Ammon's horn (tissue), 1 donor: ENCODE results near the gene BTBD7.
"Not testable (repeated sequence)": the region's sequence is repeated elsewhere in the genome, so short reads cannot be mapped to it uniquely, and the experiment has no call there.

Experiments
- DNase-seq: peaks from one replicate; pipeline ENCODE4 v3.0.0-alpha.2; 2016; ENCODE audit warnings: low spot score

The BTBD7 gene

GRCh38 chr14:93246534-93246933, 86.3 kb downstream of the BTBD7 start:
- DNase-seq = no peak

GRCh38 chr14:93245764-93246420, 86.9 kb downstream of the BTBD7 start:
- DNase-seq = no peak

- no peak for DNase-seq
These were observed 92.2 kb downstream of the BTBD7 start for GRCh38 chr14:93240678-93241000.

GRCh38 chr14:93239869-93240677, 92.8 kb downstream of the BTBD7 start:
- DNase-seq = no peak

- DNase-seq = no peak
These were observed 98.0 kb downstream of the BTBD7 start for GRCh38 chr14:93234798-93235197.

GRCh38 chr14:93233078-93233477, 99.8 kb downstream of the BTBD7 start:
- not testable (repeated sequence) for DNase-seq

- no peak for DNase-seq
These were observed 100.7 kb downstream of the BTBD7 start for GRCh38 chr14:93232159-93232558.

GRCh38 chr14:93231129-93231979, 101.5 kb downstream of the BTBD7 start:
- DNase-seq = peak; percentile 67

GRCh38 chr14:93230539-93230938, 102.3 kb downstream of the BTBD7 start:
- no peak for DNase-seq

GRCh38 chr14:93228550-93228949, 104.3 kb downstream of the BTBD7 start:
- DNase-seq = no peak

GRCh38 chr14:93223565-93223964, 109.3 kb downstream of the BTBD7 start:
- DNase-seq = no peak

GRCh38 chr14:93220509-93220908, 112.3 kb downstream of the BTBD7 start:
- no peak for DNase-seq

GRCh38 chr14:93219103-93219726, 113.6 kb downstream of the BTBD7 start:
- DNase-seq = peak; percentile 34

GRCh38 chr14:93214598-93214997, 118.2 kb downstream of the BTBD7 start:
- DNase-seq = no peak

GRCh38 chr14:93212432-93212831, 120.4 kb downstream of the BTBD7 start:
- DNase-seq = no peak

- DNase-seq = peak; percentile 72
These were observed 125.1 kb downstream of the BTBD7 start for GRCh38 chr14:93207468-93208308.

GRCh38 chr14:93206793-93207467, 125.9 kb downstream of the BTBD7 start, which contains the start of the genes GON7 and UBR7:
Gene GON7 (minus strand): TSS chr14:93207065. CDS start chr14:93207037, 28 bp downstream.
Gene UBR7 (plus strand): TSS chr14:93207256. CDS start chr14:93207292, 36 bp downstream.
- DNase-seq = peak; percentile 99

GRCh38 chr14:93201155-93201704, 131.6 kb downstream of the BTBD7 start:
- DNase-seq = no peak

- no peak for DNase-seq
These were observed 132.3 kb downstream of the BTBD7 start for GRCh38 chr14:93200553-93200952.

- no peak for DNase-seq
These were observed 133.8 kb downstream of the BTBD7 start for GRCh38 chr14:93199031-93199430.
